ENCODE measurements around the gene PEPD.
"Not testable (repeated sequence)": the region's sequence is repeated elsewhere in the genome, so short reads cannot be mapped to it uniquely, and the experiment has no call there.

Gene PEPD

DNA sequence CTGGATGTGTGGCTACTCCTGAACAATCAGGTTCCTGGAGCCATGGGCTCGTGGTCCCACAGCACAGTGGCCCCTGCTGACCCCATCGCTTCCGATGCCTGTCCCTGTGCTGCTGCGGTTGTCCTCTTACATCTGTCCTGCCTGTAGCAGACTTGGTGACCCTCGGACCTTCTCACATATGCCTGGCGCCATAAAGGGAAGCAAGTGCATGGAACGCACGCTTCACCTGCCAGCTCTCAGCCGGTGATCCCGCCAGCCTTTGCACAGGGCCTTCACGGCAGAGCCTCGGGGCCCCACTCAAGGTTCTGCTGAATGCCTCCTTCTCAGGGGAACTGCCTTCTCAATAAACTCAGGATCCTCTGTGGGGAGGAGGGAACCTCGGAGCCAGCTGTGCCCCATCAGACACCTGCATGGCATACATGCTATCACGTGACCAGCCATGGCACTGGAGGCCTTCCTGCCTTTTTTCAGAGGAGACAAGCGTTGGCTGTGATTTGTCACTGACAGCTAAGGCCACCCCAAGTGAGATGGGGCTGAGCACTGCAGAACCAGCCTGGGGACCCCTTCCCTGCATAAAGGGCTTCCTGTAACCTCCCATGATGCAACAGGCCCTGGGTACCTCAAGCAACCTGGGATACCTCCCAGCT is 24.3 kb downstream of the PEPD start:
- TF ChIP-seq, protein P1, sequence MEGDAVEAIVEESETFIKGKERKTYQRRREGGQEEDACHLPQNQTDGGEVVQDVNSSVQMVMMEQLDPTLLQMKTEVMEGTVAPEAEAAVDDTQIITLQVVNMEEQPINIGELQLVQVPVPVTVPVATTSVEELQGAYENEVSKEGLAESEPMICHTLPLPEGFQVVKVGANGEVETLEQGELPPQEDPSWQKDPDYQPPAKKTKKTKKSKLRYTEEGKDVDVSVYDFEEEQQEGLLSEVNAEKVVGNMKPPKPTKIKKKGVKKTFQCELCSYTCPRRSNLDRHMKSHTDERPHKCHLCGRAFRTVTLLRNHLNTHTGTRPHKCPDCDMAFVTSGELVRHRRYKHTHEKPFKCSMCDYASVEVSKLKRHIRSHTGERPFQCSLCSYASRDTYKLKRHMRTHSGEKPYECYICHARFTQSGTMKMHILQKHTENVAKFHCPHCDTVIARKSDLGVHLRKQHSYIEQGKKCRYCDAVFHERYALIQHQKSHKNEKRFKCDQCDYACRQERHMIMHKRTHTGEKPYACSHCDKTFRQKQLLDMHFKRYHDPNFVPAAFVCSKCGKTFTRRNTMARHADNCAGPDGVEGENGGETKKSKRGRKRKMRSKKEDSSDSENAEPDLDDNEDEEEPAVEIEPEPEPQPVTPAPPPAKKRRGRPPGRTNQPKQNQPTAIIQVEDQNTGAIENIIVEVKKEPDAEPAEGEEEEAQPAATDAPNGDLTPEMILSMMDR (IDR thresholded peaks at IDR 0.05; ENCODE audit: insufficient read depth, low read depth, low read length, missing control alignments), result no peak
- no peak for DNase-seq (ENCODE audit: low read depth)
- H3K4me3 ChIP-seq (ENCODE audit: low read length), result no peak overlapping the region

DNA sequence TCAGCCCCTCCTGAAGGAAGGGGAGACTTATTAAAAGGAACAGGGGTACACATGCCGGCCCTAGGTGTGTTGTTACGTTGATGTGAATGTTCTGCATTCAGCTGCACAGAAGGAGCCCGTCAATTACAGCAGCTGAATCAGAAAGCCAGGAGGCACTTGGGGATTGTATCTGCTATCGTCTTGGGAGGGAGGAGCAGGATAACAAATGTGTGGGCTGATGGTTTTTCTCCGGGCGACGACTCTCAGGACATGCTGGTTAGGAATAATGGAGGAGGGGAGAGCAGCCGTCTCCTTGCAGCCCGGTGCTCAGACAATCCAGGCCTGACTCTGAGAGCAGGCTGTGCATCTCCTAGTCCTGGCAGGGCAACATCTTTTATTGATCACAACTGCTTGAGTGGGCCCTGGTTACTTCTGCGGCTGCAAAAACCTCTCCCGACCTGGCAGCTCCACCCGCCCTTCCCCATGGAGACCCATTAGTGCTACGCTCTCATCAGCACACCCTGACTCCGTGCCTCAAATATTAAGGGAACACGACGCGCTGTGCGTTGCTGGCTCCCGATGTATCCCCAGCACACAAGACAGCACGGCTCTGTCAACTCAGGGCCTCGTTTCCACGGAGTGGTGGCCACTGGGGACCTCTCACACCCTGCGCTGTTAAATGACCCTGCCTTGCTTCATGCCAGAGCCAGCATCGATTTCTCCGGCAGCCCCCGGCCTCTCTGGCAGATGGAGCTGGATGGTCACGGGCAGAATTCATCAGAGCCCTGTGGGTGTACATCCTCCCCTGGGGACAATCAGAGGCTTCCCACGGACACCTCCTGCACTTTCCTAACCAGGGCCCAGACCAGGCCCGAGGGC is 25.3 kb downstream of the PEPD start:
- no peak for DNase-seq (ENCODE audit: low read depth)
- TF ChIP-seq, protein P1 (IDR thresholded peaks at IDR 0.05; ENCODE audit: insufficient read depth, low read depth, low read length, missing control alignments), result no peak
- no peak overlapping the region for H3K4me3 ChIP-seq (ENCODE audit: low read length)

DNA sequence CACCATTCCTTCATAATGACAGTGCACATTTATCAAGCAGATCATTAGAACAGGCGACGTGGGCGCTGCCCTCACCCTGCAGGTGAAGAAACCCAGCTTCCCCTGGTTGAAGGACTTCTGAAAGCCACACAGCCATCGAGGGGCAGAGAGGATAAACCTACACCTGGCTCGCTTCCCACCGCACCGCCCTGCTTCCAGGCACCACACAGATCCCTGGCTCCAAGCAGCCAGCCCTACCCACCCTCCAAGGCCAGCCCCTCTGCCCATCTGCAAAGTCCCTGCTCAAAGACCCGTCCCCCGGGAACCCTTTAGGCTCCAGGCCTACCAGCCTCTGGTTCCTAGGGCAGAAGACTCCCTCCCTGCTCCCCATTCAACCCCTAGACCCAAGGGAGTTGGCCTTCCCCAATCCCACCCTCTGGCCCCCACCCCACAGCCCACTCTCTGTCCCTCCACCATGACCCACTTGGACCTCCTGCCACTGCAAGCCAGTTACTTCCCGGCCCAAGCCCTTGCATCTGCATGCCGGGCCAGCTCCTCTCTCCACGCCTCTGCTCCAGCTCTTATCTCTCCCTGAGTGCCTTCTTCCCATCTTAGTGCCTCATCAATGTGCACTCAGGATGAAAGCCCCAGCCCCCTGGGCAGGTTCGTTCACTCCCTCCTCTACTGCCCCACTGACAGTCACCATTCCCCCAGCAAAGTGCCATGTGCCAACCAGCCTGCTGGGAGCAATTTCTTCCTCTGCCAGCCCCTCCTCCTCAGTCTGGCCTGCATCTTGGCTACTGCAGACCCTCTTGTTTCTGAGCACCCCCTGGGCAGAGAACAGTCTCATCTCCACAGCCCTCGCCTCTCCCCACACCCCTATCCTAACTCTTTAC is 28.0 kb downstream of the PEPD start:
- H3K4me3 ChIP-seq (ENCODE audit: low read length), result no peak overlapping the region
- TF ChIP-seq, protein P1 (IDR thresholded peaks at IDR 0.05; ENCODE audit: insufficient read depth, low read depth, low read length, missing control alignments), result no peak
- DNase-seq (ENCODE audit: low read depth), result no peak

DNA sequence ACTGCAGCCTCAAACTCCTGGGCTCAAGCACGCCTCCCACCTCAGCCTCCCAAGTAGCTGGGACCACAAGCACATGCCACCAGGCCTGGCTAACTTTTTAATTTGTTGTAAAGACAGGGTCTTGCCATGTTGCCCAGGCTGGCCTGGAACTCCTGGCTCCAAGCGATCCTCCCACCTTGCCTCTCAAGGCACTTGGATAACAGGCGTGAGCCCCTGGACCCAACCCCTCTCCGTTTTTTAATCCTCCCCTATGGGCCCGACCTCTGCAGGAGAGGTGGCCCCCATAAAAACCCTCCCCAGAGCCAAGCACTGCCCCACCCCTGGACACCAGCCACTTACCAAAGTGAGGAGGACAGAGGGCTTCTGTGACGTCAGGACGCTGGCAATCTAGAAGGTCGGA is 28.6 kb downstream of the PEPD start:
- no peak for DNase-seq (ENCODE audit: low read depth)
- TF ChIP-seq, protein P1 (IDR thresholded peaks at IDR 0.05; ENCODE audit: insufficient read depth, low read depth, low read length, missing control alignments), result no peak
- H3K4me3 ChIP-seq (ENCODE audit: low read length), result no peak overlapping the region

DNA sequence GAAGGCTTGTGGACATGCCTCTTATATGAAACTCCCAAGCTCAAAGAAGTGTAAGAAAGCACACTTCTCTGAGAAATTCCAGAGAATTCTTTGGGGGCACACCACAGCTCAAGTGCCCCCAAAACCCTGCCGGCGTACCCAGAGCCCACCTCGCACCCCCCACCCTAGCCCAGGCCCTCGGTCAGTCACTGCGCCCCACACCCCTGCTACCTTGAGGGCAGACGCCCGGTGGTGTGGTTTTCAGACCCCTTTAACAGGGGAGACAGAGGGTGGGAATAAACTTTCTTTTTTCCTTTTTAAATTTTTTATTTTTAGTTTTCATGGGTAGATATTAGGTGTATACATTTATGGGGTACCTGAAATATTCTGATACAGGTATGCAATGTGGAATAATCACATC is 29.5 kb downstream of the PEPD start:
- TF ChIP-seq, protein P1 (IDR thresholded peaks at IDR 0.05; ENCODE audit: insufficient read depth, low read depth, low read length, missing control alignments), result no peak
- DNase-seq (ENCODE audit: low read depth), result no peak
- no peak overlapping the region for H3K4me3 ChIP-seq (ENCODE audit: low read length)

DNA sequence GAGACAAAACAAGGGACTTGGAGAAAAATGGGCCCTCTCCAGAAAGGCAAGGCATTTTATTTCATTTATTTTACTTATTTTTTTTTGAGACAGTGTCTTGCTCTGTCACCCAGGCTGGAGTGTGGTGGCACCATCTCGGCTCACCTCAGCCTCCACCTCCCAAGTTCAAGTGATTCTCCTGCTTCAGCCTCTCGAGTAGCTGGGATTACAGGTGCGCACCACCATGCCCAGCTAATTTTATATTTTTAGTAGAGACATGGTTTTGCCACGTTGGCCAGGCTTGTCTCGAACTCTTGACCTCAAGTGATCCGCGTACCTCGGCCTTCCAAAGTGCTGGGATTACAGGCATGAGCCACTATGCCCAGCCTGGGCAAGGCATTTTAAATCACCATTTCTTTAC is 31.0 kb downstream of the PEPD start:
- not testable (repeated sequence) for H3K4me3 ChIP-seq (ENCODE audit: low read length); DNase-seq (ENCODE audit: low read depth)

DNA sequence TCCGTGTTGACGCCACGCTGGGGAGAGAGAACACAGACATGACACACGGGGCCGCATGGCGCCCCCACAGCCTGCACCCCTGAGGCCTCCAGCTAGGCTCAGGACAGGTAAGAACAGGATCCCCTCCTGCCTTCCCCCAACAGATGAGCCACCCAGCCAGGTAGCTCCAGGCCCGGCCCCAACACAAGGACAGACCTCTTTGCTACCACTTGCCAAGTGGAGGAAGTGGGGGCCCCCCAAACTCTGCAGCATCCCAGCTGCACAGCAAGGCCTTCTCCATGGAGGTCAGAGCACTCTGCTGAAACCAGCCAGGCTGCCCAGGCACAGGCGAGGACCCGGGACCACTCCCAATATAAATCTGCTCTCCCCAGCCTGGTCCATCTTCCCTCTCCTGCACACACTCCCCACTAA is 31.5 kb downstream of the PEPD start:
- TF ChIP-seq, protein P1 (IDR thresholded peaks at IDR 0.05; ENCODE audit: insufficient read depth, low read depth, low read length, missing control alignments), result no peak
- DNase-seq (ENCODE audit: low read depth), result no peak
- H3K4me3 ChIP-seq (ENCODE audit: low read length), result no peak overlapping the region
